Activated CD4-positive, alpha-beta T cell treated with anti-CD3 and anti-CD28 coated beads for 1 hour (primary cell): ENCODE data around the gene P2RX7.
"Not testable (repeated sequence)": the region's sequence is repeated elsewhere in the genome, so short reads cannot be mapped to it uniquely, and the experiment has no call there.

Experiments used
- DNase-seq: peaks from one replicate; pipeline ENCODE4 v3.0.0-alpha.2; 2020

The P2RX7 gene

GRCh38 chr12:121138284-121138683 lies 5.6 kb downstream of the P2RX7 start:
- DNase-seq: no peak

DNA sequence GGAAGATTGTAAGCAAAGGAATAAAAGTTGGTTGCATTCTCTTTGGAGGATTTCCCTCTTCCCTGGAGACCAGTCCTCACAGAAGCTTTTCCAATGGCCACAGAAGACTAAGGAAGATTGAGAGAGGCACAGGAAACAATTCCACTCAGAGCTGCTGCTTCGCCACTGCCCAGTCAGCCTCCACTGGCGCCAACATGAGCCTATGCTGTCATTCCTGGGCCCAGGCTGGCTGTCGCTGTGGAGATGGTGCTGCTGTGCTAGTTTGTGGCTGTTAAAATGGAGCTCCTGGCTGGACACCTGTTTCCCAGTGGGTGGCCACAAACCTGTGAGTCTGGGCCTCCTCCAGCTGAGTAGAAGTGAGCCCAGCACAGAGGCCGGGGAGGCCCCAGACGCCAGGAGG lies 6.6 kb downstream of the P2RX7 start:
- DNase-seq: no peak

- DNase-seq: no peak
Measured at GRCh38 chr12:121142171-121142950, 9.7 kb downstream of the P2RX7 start.

DNA sequence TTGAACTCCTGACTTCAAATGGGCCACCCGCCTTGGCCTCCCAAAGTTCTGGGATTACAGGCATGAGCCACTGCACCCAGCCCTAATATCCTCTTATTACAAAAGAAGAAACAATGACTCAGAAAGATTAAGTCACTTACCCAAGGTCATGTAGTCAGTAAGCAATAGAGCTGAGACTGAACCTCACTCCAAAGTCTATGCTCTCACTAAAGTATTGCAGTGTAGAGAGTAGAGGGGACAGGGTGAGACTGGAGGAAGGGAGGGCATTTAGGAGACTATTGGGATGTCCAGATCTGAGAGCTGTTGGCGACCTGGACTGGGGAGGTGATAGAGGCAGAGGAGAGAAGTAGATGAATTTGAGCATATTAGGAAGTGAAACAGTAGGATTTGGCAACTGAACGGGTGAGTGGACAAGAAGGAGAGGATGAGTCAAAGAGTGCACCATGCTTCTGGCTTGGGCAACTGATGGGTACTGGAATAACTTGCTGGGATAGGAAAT lies 11.8 kb downstream of the P2RX7 start:
- DNase-seq: no peak

- DNase-seq: no peak
Measured at GRCh38 chr12:121145221-121145620, 12.5 kb downstream of the P2RX7 start.

GRCh38 chr12:121149289-121149688 lies 16.6 kb downstream of the P2RX7 start:
- not testable (repeated sequence) for DNase-seq

- DNase-seq: no peak
Measured at GRCh38 chr12:121154793-121155375, 22.2 kb downstream of the P2RX7 start.

- DNase-seq: no peak
Measured at GRCh38 chr12:121156365-121156764, 23.7 kb downstream of the P2RX7 start.

- DNase-seq: no peak
Measured at GRCh38 chr12:121158085-121158484, 25.4 kb downstream of the P2RX7 start.

GRCh38 chr12:121158728-121159351 lies 26.2 kb downstream of the P2RX7 start:
- not testable (repeated sequence) for DNase-seq

- no peak for DNase-seq
Measured at GRCh38 chr12:121159467-121160307, 27.0 kb downstream of the P2RX7 start.

GRCh38 chr12:121162384-121162783 lies 29.7 kb downstream of the P2RX7 start:
- DNase-seq: no peak

DNA sequence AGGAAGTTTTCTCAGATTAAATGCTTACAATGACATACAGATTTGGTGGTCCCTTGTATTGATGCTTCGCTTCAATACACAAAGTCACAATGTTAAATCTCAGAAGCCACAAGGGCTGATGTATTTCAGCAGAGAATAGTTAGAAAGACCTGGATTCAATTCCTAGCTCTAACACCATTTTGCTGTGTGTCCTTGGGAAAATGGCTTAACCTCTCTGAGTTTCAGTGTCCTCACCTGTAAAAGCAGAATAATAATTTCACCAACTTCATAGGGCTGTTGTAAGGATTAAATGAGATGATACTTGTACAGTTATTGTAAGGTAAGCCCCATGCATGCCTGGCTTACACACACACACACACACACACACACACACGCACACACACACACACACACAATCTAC lies 30.3 kb downstream of the P2RX7 start:
- DNase-seq: no peak

GRCh38 chr12:121164839-121165238 lies 32.2 kb downstream of the P2RX7 start:
- not testable (repeated sequence) for DNase-seq

- no peak for DNase-seq
Measured at GRCh38 chr12:121165316-121165715, 32.6 kb downstream of the P2RX7 start.

GRCh38 chr12:121166356-121166755 lies 33.7 kb downstream of the P2RX7 start:
- no peak for DNase-seq

DNA sequence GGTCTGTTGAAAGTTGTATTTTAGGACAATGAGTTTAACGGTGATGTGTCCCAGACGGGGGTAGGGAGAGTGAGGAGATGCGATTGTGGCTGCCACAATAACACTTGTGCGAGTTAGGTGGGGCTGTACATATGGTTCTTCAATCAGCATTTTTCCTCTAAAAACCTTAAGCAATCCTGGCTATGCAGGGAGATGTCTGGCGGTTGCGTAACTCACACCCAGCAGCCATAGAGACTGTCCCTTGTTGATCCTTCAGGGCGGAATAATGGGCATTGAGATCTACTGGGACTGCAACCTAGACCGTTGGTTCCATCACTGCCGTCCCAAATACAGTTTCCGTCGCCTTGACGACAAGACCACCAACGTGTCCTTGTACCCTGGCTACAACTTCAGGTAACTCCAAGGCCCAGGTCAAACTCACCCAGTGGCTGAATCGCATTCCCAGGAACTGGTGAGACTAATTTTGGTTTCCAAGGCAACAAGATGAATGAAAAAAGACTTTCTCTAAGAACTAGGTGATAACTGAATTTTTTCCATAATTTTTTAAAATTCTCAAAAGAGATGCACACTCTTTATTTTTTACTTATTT lies 34.6 kb downstream of the P2RX7 start:
- no peak for DNase-seq

- no peak for DNase-seq
Measured at GRCh38 chr12:121167951-121168350, 35.3 kb downstream of the P2RX7 start.

DNA sequence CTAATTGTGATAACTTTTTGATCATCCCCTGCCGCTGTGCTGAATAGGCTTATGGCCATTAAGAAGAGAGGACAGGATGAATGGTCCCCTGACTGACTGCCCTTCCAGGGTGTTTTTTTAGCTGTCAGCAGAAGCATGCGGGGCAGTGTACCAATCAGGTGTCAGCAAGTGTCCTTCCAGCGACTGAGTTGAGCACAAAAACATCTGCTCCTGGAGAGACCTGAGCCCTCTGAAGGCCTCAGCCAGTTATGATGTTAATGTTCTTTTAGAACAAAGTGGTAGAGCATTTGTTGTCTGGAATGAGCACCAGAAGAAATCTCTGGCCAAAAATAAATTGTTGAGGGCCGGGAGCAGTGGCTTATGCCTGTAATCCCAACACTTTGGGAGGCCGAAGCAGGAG lies 37.5 kb downstream of the P2RX7 start:
- no peak for DNase-seq

DNA sequence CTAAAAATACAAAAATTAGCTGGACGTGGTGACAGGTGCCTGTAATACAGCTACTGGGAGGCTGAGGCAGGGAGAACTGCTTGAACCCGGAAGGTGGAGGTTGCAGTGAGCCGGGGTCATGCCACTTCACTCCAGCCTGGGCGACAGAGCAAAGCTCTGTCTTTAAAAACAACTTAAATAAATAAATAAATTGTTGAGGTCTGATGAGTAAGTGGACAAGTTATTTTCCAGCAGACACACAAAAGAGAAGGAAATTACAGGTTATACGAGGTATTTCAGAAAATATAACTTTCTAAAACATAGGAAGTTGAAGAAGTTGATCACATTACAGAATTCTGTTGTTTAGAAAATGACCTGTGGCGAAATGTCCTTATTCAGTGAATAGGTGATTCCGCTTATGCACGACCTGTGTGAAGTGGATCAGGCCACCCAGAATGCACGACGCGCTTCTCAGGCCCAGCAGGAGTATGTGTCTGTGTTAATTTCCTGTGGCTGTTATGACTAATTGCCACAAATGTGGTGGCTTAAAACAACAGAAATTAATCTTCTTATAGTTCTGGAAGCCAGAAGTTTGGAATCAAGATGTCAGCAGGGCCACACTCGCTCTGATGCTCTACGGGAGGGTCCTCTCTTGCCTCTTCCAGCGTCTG lies 38.1 kb downstream of the P2RX7 start:
- DNase-seq: no peak

DNA sequence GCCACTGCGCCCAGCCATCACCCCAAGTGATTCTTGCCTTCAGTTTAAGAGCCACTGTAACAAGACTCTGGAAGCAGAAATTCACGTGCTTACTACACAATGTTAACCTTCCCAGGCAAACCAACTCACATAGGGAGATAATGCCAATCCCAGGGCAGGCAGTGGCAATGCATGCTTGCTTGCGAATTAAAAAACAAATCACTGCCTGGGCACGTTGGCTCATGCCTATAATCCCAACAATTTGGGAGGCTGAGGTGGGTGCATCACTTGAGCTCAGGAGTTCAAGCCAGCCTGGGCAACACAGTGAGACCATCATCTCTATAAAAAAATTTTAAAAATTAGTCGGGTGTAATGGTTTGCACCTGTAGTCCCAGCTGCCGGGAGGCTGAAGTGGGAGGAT lies 39.5 kb downstream of the P2RX7 start:
- no peak for DNase-seq
